HG03039 (cell line): ENCODE measurements around the gene PRSS38.

Experiments used
- ATAC-seq: cut with Tn5 transposase; IDR thresholded peaks from one replicate; pipeline ENCODE4 v1.9.1; 2021; ENCODE audit warnings: mild to moderate bottlenecking, moderate library complexity; ENCODE audit not compliant: unreplicated experiment

The PRSS38 gene

DNA sequence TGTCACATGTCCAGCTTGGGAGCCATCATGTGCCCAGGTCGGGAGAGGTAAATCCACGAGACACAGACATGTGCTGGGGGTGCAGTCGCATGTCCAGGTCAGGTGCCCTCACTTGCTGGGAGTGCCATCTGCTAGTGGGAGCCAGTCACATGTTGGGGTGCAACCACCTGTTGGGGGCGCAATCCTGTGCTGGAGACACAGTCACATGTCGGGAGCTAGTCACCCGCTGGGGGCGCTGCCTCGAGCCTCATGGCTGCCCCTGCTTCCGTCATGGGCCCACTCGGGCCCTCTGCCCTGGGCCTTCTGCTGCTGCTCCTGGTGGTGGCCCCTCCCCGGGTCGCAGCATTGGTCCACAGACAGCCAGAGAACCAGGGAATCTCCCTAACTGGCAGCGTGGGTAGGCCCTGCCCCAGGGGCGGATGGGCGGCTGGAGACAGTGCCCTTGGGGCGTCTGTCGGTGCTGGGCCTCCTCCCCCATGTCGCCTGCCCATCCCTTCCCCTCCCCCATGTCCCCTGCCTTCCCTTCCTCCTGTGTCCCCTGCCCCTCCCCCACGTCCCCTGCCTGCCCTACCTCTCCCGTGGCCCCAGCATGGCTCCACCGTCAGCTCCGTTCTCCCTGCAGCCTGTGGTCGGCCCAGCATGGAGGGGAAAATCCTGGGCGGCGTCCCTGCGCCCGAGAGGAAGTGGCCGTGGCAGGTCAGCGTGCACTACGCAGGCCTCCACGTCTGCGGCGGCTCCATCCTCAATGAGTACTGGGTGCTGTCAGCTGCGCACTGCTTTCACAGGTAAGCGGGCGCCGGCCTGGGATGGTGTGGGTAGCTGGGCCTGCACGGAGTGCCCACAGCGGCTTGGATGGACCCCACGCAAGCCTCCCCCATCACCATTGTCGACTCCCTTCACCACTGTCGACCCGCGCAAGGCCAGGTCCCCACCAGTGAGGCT lies at the start of gene PRSS38:
Gene PRSS38, plus strand, starts transcription at position 208 of the 942 bp plus-strand sequence. Its CDS starts 42 bp downstream, at position 250.
- no peak for ATAC-seq

DNA sequence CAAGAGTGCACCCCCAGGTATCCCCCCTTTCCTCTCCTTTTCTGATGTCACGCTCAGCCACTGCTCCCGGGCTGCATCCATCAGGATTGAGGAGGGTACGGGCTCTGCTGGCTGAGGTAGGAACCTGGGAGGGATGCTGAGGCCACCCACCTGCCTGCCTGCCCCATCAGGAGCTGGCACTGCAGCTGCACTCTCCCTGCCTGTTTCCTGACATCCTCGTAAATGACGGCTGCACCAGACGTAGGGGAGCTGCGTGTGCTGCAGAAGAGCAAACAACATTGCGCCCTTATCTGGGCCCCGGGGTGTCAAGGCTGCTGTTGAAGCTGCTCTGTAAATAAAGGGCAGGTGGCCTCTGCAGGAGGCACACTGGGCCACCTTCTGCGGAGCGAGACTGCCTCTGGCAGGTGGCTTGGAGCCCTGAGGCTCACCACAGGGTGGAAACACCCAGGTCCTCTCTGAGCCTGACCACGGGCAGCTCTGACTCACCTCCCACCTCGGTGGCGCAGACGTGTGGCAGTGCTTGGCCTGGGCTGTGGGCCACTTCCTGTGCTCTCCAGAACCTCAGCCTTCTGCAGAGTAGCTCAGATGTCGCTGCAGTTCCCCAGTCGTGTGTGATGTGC lies 49.4 kb upstream of the PRSS38 start:
- ATAC-seq: no peak

DNA sequence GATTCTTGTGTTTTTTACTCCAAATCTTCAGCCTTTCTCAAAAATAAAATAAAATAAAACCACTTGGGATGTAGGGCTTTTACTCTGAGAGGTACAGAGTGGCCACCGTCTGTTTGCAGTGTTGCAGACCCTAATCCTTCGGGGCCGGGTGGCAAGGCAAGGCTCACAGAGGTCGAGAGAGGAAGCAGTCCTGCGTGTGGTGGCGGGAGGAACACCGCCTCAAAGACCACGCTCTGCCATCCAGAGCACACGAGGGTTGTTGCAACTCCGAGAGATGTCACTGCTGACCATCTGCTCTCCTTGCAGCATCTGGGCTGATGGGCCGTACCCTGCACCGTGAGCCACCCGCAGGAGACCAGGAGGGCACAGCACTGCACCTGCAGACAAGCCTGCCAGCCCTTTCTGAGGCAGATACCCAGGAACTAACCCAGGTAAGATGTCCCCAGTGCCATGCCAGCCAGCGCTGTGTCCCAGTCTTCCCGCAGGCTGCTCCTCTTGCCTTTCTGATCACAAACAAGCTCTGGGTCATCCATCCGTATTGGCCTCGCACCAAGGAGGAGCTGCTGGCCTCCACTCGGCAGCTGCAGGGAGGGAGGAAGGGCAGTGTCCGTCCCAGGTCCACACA lies 48.7 kb upstream of the PRSS38 start:
- ATAC-seq: no peak

DNA sequence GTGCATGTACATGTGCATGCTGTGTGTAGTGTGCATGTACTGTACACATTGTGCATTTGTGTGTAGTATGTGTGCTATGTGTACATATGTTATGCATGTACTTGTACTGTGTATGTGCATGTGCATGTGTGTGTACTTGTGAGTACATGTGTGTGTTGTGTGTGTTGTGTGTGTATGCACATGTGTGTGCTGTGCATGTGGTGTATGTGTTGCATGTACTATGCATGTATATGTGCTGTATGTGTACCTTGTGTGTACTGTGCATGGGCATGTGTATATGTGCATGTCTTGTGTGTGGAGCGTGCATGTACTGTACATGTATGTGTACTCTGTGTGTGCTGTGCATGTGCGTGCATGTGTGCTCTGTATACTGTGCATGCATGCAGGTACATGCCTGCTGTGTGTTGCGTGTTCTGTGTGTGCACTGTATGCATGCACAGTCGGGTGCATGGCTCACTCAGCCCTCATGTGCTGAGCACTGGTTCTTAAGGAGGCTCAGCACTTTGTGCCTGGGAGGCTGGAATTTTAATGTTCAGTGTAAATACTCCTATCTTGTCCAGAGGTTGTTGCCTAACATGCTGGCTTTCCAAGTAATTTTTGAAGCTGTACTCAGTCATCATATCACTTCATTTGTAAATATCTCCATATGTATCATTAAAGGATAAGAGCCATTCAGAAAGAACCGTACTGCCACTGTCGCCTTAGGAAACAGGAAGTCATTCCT lies 47.9 kb upstream of the PRSS38 start:
- ATAC-seq: no peak

DNA sequence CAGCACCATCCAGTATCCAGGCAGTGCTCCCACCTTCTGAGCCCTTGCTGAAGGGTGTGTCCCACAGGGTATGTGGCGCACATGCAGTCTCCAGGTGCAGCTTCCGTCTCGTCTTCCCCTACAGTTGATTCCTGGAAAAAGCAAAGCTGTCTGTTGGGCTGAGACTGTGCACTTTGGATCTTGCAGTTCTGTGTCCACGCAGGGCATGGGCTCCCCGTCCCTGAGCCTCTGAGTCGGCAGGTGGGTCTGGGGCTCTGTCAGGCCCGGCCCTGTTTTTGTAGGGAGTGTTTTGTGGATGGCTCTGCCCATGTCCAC lies 47.4 kb upstream of the PRSS38 start:
- ATAC-seq: no peak

DNA sequence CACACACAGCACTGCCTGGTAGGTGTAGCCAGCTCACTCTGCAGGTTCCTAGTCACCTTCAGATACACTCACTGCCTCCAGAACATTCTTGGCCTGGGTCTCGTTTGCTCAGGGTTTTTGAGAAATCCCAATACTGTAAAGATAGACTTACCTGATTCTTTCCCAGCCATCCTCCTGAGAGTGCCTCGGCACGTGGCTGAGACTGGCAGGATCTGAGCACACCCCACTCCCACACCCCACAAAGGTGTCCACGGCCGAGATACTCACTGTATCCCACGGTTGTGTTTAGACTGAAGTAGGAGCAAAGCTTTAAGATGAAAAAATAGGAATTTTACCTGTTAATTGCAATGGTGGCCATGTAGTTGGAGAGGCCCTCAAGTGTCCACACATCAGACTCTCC lies 46.8 kb upstream of the PRSS38 start:
- ATAC-seq: no peak

DNA sequence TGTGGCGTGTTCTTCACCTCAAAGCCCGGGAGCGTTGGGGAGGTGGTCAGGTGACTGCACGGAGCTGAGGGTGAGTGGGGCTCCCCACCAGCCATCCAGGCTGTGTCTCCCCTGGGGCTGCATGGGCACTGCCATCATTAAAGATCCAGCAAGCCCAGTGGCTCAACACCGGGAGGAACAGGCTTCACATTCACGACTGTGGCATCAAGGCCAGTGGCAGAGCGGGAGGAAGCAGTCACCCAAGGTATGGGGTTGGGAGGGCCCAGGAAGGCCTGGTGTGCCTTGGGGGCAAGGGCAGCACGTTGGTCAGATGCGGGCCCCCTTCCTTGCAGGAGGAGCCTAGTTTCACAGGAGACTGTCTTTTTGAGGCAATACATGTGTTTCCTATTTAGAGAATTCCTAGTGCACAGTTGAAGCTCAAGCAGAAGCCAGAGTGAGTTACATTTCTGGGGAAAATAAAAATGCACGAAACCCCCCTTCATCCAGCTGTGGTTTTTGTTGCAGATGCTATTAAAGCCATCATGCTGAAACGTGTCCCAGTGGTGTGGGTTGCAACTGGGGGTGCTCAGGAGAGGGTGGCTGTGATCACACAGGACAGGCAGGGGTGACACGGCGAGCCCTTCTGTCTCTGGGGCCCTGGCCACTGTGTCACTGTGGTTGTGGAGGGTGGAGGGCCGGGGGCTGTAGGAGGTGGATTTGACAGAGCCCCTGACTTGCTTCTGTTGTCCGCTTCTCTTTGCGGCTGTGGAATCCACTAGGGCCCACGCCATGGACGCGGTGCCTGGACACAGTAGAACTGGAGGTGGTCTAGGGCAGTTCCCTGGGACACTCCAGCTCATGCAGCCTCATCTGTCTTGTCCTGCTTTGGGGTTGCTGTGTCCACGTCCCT lies 46.2 kb upstream of the PRSS38 start:
- no peak for ATAC-seq

DNA sequence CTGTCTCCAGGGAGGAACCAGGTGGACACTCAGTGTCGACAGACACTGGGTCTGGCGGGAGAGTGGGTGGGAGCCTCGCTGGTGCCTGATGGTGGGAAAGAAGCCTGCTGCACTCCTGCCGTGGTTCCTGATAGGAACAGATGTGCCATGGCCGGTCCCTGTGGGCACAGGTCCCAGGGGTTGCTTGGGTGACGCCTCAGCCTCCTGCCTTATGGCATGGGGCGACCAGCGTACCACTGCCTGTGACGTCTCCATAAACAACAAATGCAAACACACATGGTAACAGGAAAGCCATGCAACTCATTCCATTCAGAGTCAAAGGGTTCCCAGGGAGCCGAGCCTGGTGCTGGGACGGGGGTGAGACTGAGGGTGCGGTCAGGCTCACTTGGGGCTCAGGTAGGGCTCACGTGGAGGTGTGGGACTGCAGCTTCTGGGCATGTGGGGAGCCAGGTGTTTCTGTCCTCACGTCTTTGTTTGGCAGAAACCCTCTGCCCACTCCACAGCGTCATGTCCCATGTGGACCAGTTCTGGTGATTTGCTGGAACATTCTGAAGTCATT lies 45.5 kb upstream of the PRSS38 start:
- no peak for ATAC-seq

DNA sequence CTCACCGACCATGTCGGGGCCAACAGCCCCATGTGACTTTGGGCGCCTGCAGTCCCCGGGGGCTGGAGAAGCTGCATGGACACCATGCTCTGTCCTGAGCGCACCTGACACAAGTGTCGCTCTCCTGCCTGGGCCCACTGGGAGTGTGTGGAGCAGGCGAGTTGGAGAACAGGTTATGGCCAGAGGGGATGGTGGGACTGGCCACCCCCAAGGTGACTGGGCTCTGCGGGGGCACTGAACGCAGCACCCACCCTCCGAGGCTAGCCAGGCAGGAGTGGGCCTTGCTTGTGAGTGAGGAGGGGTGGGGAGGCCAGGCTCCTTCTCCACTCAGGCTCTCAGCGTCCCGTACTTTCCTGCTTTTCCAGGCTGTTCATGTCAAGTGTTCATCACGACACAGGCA lies 44.7 kb upstream of the PRSS38 start:
- ATAC-seq: no peak

DNA sequence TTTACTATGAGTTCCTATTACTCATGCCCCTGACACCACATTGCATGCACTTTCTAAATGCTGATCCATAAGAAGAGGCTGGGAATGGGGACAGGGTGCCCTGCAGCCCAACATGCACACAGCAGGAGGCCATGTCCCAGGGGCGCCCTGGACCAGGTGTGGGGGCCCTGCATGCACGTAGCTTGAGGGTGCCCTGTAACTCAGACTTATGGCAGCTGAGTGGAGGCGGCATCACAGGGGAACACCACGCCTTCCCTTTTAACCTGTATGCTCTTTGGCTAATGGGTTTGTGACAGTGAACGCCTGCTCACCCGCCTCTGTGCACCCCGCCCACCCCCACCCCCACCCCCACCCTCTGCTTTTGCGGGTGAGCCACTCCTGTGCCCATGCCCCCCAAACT lies 44.1 kb upstream of the PRSS38 start:
- ATAC-seq: no peak

DNA sequence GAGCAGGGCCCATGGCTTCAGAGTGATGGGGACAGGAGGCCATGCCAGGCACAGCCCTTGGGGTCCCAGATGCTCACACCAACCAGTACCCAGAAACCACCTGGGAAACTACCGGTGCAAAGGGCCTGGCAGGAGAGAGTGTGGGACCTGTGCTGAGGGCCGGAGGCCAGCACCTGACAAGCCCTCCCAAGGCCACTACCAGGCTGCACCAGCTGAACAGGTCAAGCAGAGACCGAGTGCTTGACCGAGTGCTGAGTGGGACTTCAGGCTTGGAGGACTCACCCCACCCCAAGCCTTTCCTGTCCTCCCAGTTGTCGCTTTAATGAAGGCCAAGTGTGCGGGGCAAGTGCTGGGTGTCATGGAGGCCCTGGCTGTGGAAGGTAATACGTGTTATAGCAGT lies 43.7 kb upstream of the PRSS38 start:
- ATAC-seq: no peak

DNA sequence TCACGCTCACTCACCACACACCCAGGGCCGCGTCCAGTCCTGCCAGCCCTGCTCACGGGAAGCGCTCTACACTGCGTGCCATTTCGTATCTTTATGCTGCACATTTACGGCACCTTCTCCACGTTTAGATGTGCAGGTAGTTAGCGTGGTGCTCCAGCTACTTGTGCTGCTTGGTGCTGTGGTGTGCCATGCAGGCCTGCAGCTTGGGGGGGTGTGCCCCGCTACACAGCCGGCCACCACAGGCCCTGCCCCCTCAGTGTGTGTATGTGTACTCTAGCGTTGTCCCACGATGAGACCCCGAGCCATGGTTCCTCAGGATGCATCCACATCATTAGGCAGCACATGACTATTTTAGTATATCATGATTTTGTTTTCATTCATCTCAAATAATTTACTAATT lies 41.9 kb upstream of the PRSS38 start:
- ATAC-seq: no peak

DNA sequence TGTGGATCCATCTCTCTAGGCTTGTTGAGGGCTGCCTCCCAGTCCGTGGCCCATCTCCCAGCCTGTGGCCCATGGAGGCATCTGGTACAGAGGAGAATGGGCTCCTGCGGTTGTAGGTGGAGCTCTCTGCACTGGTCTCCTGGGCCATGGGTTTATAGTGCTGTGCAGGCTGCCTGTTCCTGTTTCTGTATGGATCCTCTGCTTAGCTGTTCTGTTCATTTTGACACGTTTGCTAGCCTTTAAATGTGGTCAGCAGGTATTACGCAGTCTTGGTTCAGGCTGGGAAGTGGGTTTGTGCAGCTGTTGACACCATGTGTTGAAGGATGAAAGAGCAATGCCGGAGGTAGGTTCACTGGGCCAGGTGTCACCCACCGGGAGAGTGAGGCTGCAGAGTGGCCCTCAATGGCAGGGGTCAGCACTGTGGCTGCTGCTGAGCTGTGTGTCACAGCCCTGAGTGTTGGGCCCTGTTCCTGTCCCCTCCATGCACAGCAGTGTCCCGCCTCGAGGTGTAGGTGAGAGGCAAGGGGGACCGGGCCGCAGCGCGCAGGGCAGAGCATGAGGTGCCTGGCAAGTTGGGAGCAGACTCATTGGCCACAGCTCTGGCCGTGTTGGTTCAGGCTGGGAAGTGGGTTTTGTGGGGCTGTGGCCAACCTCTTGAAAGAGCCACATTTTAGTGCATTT lies 41.3 kb upstream of the PRSS38 start:
- no peak for ATAC-seq

DNA sequence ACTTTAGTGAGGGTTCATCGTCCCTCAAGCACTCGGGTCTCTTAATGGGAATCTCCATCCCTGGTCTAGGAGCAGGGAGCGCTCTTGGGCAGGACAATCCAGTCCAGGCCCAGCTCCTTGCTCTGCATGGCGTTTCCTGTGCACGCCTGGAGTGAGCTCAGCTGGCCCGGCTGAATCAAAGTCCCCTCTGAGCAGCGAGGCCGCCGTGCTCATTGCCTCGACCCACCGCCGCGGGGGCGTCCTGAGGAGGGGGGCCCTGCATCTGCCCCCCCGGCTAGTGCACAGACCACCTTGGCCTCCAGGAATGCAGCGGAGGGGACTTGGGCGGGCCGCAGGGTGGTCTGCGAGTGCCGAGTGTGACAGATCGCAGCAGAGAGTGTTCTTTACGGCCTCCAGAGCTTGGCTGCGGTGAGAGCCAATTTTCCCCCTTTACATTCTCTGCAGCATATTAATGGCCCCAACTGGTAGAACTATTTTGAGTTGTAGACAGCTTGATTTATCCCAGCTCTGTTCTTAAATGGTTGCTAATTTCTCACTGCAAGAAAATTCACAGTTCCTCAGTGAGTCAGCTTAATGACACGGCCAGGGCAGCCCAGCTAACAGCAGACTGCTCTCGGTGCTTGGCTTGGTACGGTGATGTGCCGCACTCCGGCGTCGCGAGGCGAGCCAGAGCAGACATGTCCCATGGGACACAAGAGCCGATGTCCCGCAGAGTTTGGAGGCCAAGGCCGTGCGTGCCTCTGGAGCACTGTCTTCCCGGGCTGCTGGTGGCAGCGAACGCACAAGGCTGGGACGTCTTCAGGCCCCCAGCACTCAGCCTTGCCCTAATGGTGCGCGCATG lies 40.4 kb upstream of the PRSS38 start:
- ATAC-seq: no peak

DNA sequence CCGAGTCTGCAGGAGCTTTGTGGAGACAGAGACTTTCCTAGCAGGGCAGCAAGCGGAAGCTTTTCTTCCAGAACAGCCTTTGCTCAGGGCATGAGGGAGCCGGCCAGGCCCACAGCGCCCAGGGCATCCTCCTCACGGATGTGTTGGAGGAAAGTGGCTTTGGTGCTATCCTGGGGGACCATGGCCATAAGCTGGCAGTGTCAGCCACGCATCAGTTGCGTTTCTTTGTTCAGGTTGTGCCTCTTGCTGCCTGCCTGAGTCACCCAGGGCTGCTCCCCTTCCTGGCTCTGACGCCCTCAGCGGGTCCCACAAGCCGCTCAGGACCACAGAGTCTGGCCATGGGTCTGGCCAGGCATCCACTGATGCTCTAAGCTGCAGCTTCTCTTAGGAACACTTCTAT lies 39.6 kb upstream of the PRSS38 start:
- no peak for ATAC-seq

DNA sequence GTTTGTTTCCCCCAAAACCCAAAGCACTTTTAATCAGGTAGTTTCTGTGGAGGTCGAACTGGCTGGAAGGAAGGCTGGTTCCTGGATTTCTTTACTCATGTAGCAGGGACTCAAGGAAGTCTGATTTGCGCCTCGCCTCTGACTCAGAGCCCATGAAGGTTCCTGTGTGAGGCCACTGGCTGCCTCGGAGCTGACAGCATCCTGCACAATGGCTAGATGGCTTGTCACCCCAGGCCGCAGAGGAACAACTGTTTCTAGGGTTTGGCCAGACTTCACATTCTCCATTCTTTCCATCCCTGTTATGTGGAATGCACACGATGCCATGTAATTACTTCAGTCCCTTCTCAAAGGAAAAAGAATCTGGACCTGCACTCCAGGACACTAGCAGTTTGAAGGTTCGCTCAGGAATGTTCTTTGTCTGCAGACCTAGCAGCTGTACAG lies 39.1 kb upstream of the PRSS38 start:
- no peak for ATAC-seq

DNA sequence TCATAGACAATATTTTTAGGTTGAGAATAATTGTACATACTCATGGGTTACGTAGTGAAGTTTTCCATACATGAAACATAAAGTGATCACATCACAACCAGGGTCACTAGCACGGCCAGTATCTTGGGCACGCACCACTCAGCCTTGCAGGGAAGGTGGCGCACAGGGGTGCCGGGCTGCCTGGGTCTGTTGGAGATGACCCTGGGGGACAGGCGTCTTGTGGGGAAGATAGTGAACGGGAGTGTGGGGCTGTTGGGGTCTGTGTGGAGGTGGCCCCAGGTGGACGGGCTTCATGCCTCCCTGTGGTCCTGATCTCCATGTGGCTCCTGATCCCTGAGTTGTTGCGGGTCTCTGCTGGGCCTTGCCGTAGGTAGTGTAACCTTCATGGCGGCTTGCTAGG lies 38.3 kb upstream of the PRSS38 start:
- no peak for ATAC-seq

DNA sequence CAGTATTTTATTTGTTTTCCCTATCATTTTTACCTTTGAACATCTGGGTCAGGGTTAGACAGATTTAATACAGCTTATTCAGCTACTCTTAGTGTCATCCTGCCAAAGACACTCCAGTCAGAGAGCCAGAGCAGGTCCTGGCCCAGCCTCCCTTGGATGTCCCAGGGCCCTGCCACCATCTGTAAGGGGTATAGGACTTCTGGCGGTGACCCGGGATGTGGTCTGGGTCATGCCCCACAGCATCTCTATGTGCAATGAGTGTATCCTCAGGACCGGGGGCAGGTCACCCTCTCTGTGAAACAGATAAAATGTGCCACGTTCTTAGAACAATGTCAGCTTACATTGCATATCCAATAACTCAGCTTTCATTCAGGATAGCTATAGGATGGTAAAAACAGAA lies 37.8 kb upstream of the PRSS38 start:
- no peak for ATAC-seq
